ENCODE data around the gene METTL13. TPM values are rescaled to one million over a fixed set of nuclear protein-coding genes. Genes with fewer than 3 reads are reported as not detected.

Gene METTL13
- total and polyA plus RNA-seq, 2 of the 4 experiments (the other 2 are of a cell fraction) = 25.1 to 26.3 TPM

GRCh38 chr1:171802207-171802606 is 20.7 kb downstream of the METTL13 start:
- Histone ChIP-seq H2BK5ac (ENCODE audit: low read depth, low read length, poor library complexity, severe bottlenecking) (no peak overlapping the region), H3K18ac (ENCODE audit: low read depth, low read length) (no peak overlapping the region), H3K4ac (ENCODE audit: low read depth, low read length) (no peak overlapping the region), H2BK120ac (ENCODE audit: low read depth, low read length) (no peak overlapping the region), H3K9me1 (ENCODE audit: insufficient read depth, low read length) (no peaks in the 10 kb centered on the region; the same call in 1 of the 2 replicates), H3K79me1 (ENCODE audit: low read depth in 1 of 2, low read length in 2 of 2) (no peaks in the 10 kb centered on the region), H3K56ac (ENCODE audit: extremely low read depth, insufficient read depth, low read length) (no peak overlapping the region), H2AFZ (replicated peaks; ENCODE audit: low read length, poor library complexity) (no peak overlapping the region), H4K8ac (ENCODE audit: low read depth in 2 of 2, low read length in 2 of 2) (no peak overlapping the region), H3K27ac (ENCODE audit: insufficient read depth, low read length) (no peak overlapping the region), H2BK20ac (ENCODE audit: low read depth, low read length) (no peak overlapping the region), H3K23ac (ENCODE audit: low read depth, low read length) (no peak overlapping the region), H3K9me3 (ENCODE audit: control insufficient read depth, insufficient read depth, low read length) (no peaks in the 10 kb centered on the region), H3K4me3 (ENCODE audit: insufficient read depth, low read depth, low read length) (no peak overlapping the region), H2AK9ac (replicated peaks; ENCODE audit: low read depth, low read length, poor library complexity) (no peak overlapping the region), H4K91ac (ENCODE audit: insufficient read depth, low read depth, low read length) (no peak overlapping the region), H3K9ac (ENCODE audit: low read depth, low read length) (no peak overlapping the region), H3K4me2 (ENCODE audit: low read depth, low read length) (no peak overlapping the region), H3K4me1 (ENCODE audit: control insufficient read depth, insufficient read depth, low read length) (peaks cover 4% of the 10 kb centered on the region; the same call in 1 of the 2 replicates), H3K27me3 (ENCODE audit: control insufficient read depth, insufficient read depth, low read length) (no peaks in the 10 kb centered on the region), H4K20me1 (ENCODE audit: insufficient read depth, low read length) (no peaks in the 10 kb centered on the region), H4K5ac (ENCODE audit: low read depth, low read length) (no peak overlapping the region), H3K36me3 (ENCODE audit: control insufficient read depth, insufficient read depth, low read length) (0 out of 2 replicates have a peak, but pooled peaks cover under 1% of the 10 kb centered on the region), H2AK5ac (ENCODE audit: low read depth, low read length) (no peak overlapping the region), H3K14ac (replicated peaks; ENCODE audit: low read depth, low read length) (no peak overlapping the region), H2BK15ac (ENCODE audit: low read depth, low read length) (no peak overlapping the region)
- in situ Hi-C loops (cut with MboI; ENCODE audit: low sequenced_read_pairs) = loop anchor here (25.0 kb wide), 1 partner anchor 610 kb away; the partner anchor contains the start of gene C1orf105
- ChIA-PET POLR2A (ENCODE audit: unreplicated experiment) (interaction anchor here (0.6 to 1.1 kb wide), 2 partner anchors 182 to 842 kb away, joined by 3 read pairs; no protein-coding TSS in a partner anchor), CTCF (interaction anchor here (0.7 to 6.9 kb wide), 9 partner anchors 8 to 182 kb away, joined by 3 to 138 read pairs (median 4); no protein-coding TSS in a partner anchor)
- intact Hi-C loops (cut with micrococcal nuclease) = loop anchor here (5.0 kb wide), 2 partner anchors 155 to 600 kb away; no protein-coding TSS in a partner anchor
- ATAC-seq (ENCODE audit: low read depth) (no peak), DNase-seq (no peak)
- BruUV-seq (replicated peaks) = no TSS peak
- dilution Hi-C loops (cut with HindIII; ENCODE audit: low sequenced_read_pairs, unreplicated experiment) = no loop called here
- TF ChIP-seq FOS (IDR thresholded peaks at IDR 0.05; ENCODE audit: low read depth, low read length) = no peak
- TF ChIP-seq MAFK (IDR thresholded peaks at IDR 0.05; ENCODE audit: low read depth, low read length) = no peak
- TF ChIP-seq MAZ (IDR thresholded peaks at IDR 0.05; ENCODE audit: borderline replicate concordance, low read depth, low read length) = no peak
- TF ChIP-seq CTCF (conservative IDR thresholded peaks at IDR 0.05; ENCODE audit: low read depth, low read length) = no peak
- no peak for TF ChIP-seq RCOR1 (IDR thresholded peaks at IDR 0.05; ENCODE audit: insufficient replicate concordance, low read length)
- no peak for TF ChIP-seq RAD21 (IDR thresholded peaks at IDR 0.05; ENCODE audit: low read length)
- TF ChIP-seq ELK1 (IDR thresholded peaks at IDR 0.05; ENCODE audit: borderline replicate concordance, low read depth, low read length) = no peak
- TF ChIP-seq BHLHE40 (IDR thresholded peaks at IDR 0.05; ENCODE audit: low read depth, low read length) = no peak
- no CpG with 5 or more reads among the region's 3 CpGs for WGBS, 2 experiments (ENCODE audit: extremely low coverage in 2 of 2, insufficient read length in 1 of 2)
